HG03565 (cell line): ENCODE results near the gene RPTOR.
"Not testable (repeated sequence)": the region's sequence is repeated elsewhere in the genome, so short reads cannot be mapped to it uniquely, and the experiment has no call there.

ENCODE experiments used
- ATAC-seq: cut with Tn5 transposase; IDR thresholded peaks from one replicate; pipeline ENCODE4 v1.9.1; 2021; ENCODE audit warnings: mild to moderate bottlenecking, moderate library complexity; ENCODE audit not compliant: unreplicated experiment

Gene RPTOR

GRCh38 chr17:80513892-80514291 lies 30.7 kb upstream of the RPTOR start:
- no peak for ATAC-seq

DNA sequence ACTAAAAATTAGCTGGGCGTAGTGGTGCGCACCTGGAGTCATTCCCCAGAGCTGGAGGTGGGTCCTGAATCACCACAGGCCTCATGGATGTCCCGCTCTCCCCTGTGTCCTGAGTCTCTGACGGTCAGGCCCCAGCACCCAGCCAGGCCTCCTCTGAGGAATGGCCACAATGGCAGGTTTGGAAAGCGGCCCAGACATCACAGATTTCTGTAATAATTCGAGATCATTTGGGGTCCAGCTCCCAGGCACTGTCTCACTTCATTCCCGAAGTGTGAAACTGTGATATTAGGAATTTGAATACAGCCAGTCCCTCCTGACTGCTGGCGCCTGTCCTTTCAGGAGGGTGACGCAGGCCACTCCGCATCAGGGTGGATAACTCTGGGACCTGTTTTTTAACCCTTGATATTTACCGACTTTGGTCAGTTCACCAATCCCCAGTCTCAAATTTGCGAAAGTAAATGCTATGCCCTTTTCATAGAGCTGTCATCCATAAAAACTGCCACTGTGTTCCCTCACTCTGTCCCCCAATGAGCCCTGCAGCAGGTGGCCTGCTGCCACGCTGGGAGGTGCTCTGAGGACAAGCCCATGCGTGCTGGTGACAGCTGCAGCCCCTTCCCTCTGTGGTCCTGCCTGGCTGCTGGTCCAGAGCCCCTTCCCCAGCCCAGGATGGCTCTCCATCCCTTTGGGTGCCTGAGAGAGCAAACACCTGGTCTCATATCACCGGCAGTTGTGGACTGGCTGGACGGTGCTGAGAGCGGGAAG lies 28.3 kb upstream of the RPTOR start:
- no peak for ATAC-seq

DNA sequence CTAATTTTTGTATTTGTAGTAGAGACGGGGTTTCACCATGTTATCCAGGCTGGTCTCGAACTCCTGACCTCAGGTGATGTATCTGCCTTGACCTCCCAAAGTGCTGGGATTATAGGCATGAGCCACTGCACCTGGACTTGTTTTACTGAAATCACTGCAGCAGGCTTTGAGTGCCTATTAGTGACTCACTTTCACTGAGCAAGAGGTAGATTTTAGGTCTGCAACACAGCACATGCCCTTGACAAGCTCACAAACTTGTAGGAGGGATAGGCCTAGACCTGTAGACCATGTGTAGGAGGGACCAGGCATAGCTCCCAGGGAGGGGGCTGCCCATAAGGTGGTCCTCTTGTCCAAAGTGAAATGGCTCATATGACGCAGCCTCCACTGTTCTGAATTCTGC lies 27.0 kb upstream of the RPTOR start:
- ATAC-seq: no peak

DNA sequence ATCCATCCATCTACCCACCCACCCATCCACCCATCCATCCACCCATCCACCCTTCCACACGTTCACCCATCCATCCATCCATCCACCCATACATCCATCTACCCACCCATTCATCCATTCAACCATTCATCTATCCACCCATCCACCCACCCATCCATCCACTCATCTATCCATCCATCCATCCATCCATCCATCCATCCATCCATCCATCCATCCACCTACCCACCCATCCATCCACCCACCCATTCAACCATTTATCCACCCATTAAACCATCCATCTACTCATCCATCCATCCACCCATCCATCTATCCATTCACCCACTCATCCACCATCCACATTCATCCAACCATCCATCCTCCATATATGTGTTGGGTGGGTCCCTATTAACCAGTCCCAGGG lies 26.2 kb upstream of the RPTOR start:
- ATAC-seq: no peak

DNA sequence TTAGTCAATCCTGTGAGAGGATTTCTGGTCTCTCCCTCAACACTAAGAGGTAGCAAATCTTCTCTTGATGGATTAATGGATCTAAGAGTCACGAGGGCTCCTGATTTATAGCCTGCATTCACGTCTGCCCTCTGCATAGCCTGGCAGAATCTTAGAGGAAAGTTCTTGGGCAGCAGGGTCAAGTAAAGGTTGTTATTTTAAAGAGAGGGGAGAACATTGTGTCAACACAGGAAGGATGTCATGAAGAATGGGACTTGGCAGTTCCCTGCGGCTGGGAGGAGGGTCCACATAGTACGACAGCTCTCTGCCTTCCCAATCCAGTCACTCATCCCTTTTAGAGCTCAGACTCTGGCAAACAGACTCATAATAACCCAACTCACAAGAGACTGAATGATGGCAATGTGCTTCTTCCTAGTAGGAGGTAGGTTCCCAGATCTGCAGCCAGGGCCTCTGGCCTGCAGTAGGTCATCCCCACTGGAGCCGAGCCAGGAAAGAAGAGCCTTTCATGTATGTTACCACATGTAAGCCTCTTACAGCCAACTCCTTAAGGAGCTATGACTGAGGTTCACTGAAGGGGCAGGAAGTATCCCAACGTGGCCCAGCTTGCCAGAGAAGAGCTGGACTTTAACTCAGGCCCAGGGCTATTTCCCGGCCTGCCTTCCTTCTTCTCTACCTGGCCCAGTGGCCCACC lies 25.4 kb upstream of the RPTOR start:
- ATAC-seq: no peak

DNA sequence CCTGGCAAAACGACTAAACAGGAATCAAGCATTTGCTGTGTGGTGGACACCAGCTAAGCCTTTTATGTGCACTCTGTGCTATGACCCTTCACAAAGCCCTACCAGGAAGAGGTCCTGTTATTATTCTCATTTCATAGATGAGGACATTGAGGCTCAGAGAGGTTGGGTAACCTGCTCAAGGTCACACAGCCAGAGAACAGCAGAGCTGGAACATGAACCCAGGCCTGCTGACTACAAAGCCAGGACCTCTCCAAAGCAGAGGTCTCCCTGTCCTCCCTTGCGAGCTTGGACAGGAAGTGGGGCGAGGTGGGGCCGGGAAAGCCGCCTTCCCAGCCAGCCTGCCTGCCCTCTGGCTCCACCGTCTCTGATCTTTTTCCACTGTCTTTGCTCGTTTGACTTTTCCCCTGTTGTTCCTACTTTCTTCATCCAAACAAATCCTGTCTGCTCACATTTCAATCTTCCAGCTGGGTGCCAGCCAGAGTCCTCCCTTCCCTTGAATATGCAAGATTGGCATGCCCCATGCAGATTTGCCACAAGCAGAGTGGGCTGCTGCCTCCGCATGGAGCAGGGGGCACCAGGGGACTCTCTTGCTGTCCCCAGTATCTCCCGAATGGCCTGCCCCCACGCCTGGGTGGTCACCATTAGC lies 23.7 kb upstream of the RPTOR start:
- no peak for ATAC-seq

- no peak for ATAC-seq
Measured at GRCh38 chr17:80523054-80523744, 21.4 kb upstream of the RPTOR start.

DNA sequence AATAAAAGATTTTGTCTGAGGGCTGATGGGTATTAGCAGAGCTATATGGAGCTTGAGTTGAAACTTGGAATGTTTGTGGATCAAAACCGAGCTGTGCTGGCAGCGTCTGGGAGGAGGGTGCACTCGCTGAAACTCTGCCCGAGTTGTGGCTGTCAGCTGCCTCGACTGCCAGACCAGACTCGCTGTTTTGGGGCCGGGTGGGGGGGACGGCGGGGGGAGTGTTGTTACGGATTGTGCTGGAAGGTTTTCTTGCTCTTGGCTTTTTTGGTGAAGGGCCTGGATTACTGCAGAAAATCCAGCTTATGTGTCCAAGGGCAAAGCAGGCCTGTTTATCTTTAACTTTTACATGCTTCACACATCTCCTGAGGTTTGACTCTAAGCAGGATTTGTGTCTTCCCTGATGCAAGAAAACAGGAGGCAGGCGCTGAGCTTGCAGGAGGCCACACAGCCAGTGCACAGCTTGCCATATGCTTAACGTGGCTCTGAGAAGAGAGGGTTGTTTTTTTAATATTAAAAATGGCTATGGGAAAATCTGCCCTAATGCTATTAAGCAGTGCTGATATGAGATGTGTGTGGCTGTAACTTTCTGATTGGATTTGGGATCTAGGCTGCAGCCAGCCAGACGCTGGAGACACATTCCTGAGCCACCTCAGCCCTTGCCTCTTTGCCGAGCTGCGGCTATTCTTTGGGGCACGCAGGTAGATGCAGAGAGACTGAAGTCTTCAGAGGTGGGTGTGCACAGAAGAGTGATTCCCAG lies 20.5 kb upstream of the RPTOR start:
- ATAC-seq: no peak

DNA sequence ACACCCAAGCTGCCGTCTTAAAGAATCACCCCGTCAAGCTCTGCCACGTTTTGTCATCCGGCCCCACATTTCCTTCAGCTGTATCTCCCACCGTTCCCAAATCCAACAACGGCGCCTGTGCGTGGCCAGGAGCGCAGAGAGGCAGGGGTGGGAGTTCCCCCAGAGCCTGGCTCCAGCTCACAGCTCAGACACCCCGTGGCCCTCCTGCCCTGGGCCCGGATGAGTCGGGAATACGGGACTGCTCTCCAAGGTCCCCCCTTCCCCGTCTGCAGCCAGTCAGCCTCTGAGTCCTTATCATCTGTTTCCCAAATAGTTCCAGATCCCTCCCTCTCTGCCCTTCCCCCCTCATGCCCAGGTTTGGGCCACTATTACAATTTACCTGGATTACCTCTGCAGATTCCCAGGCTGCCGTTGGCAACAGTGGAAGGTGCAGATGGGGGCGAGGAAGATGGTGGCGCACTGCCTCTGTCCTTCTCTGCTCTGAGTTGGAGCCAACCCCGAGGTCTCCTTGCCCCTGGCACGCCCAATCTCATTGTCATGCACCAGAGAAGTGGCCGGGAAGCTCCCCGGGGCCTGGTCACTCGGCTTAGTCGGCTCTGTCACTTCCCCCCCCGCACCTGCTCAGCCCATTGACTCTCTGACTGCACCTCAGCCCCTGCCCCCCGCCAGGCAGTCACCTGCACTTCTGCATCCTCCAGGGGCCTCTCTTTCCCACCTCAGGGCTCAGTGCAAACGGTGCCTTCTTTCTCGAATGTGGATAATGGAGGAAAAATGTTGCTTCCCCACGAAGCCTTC lies 18.3 kb upstream of the RPTOR start:
- ATAC-seq: no peak

DNA sequence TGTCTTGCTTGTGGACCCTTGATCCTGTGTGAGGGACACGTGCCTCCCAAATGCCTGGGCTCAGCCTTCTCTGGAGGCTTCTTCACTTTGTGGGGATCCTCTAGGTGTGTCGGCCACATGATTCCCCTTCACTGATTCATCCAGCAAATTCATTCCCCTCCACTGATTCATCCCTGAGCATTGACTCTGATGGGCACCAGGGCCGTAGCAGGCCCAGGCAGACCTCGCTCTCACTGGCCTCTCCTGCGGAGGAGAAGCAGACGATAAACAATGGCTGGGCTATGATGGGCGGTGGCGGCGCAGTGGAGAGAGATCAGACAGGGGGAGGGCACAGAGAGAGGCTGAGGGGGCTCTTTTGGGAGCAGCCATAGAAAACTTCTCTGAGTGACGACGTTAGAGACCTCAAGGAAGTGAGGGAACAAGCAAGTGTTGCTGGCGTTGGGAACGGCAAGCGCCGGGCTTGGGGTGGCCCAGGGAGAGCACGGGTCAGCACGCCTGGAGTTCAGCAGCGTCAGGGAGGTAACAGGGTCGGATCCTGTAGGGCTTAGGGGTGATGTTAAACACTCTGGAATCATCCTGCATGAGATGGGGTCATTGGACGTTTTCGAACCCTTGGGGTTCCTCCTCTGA lies 17.5 kb upstream of the RPTOR start:
- no peak for ATAC-seq

DNA sequence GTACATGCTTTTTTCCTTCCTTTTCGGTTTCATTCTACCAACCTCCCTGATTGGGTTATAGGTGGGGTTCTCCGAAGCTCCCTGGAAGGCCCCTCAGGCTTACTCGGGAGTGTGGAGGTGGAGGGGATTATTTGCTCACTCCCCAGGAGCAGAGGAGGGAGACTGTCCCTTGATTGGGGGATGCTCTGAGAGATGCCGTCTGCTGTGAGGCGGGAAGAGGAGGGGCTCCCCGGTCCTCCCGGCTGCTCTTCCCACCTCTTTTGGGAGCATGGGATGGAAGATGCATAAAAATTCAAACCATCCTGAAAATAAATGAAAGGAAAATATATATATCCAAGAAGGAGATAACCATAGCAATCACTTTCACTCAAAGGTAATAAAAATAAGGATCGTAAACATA lies 16.1 kb upstream of the RPTOR start:
- no peak for ATAC-seq

GRCh38 chr17:80529104-80529903 lies 15.3 kb upstream of the RPTOR start:
- no peak for ATAC-seq

DNA sequence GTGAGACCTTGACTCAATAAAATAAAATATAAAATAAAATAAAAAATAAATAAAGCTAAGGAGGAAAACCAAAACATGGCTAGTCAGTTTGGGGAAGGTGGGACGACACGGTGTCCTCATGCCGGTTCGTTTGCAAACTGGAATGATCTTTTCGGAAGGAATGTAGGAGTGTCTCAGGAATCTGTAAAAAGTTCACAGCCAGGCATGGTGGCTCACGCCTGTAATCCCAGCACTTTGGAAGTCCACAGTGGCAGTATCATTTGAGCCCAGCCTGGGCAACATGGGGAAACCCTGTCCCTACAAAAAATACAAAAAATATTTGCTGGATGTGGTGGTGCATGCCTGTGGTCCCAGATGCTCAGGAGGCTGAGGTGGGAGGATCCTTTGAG lies 14.7 kb upstream of the RPTOR start:
- no peak for ATAC-seq

DNA sequence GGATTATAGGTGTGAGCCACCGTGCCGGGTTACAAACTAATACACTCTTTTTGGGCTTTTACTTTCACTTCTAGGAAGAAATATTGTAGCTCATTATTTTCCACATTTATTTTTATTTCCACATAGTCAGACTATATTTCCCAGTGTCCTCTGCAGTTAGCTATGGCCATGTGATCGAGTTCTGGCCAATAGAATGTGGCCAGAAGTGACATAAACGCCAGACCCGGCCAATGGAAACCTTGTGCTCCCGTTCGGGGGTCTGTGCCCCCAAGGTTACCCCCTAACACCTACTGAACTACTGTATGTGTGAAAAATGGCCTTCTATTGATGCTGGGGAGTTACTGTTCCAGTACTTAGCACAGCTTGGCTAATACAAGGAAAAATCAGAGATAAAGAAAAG lies 13.2 kb upstream of the RPTOR start:
- no peak for ATAC-seq

- ATAC-seq: not testable (repeated sequence)
Measured at GRCh38 chr17:80537386-80537785, 7.3 kb upstream of the RPTOR start.

DNA sequence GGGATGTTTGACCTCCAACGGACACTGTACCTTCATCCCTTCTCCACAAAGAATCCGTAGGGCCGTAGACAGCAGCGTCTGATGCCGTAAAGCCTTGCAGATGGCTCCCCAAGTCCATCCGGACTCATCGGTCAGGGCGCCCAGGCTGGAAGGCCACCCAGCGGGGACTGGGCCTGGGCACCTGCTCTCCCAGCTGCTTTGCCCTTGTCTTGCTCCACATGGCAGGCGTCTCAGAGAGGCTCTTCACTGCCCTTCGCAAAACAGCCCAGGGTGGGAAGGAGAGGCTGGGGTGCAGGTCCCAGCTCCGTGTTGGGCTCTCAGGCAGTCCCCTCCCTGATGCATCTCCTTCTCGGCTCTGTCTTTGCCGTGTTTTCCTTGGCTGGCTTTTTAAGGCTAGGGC lies 6.2 kb upstream of the RPTOR start:
- ATAC-seq: no peak

DNA sequence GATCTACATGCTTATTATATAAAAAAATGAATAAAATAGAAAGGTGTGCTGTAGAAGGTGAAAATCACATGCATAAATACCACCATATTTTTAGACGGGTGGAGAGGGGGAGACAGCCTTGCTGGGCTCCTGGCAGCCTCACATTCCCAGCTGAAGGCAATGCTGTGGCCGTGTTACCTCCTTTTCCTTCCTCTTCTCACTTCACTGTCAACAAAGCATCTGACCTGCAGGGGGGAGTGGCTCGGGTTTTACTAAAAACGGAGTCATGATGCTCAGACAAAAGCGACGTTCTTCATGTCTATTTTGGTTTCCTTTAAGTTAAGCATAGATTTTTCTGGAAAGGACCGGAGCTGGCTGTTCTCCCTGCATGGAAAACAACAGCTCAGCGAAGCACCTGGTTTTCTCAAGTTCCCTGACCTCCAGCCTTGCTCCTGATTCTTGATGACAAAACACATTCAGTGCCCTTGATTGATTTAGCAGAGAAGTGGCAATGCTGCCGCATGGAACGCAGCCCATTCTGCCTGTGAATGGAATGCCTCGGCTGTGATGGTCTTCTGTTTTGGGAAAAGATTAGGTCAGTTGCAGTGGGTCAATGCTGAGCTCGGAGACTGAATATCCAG lies 5.5 kb upstream of the RPTOR start:
- ATAC-seq: no peak

GRCh38 chr17:80545499-80545826 lies 825 bp downstream of the RPTOR start:
- ATAC-seq: no peak

GRCh38 chr17:80546267-80546666 lies 1.6 kb downstream of the RPTOR start:
- no peak for ATAC-seq
